HepG2 (cell line): ENCODE measurements around the gene PRPSAP1. TPM values are rescaled to one million over a fixed set of nuclear protein-coding genes. Genes with fewer than 3 reads are reported as not detected.

ENCODE experiments used
- ATAC-seq: fragments of 200-7000 bp; cut with Tn5 transposase; 3 replicates; pipeline ENCODE4 v1.9.1; 2020; ENCODE audit warnings: mild to moderate bottlenecking, moderate library complexity
- BruUV-seq: library from RNA; stranded (reverse); fragments of 400-500 nt; replicated peaks from 2 replicates; lab custom pipeline; 2021; lab: Mats Ljungman, UMichigan
- CTCF ChIA-PET: fragments of 300-600 bp; formaldehyde crosslinking; extraction: SDS; loops from one replicate; lab custom pipeline; 2021; ENCODE audit warnings: low total read pairs, inconsistent platforms, low intra/inter-chr PET ratio; lab: Yijun Ruan, JAX
- POLR2A ChIA-PET: fragments of 350-600 bp; sonication (Branson Sonifier 250); formaldehyde crosslinking; loops from one replicate; lab custom pipeline; 2020; ENCODE audit warnings: antibody characterized with exemption, inconsistent platforms; lab: Yijun Ruan, JAX
- DNase-seq: peaks from one replicate; pipeline ENCODE4 v3.0.0-alpha.2; 2015; ENCODE audit warnings: low spot score
- FAIRE-seq: peaks from 3 replicates; lab custom pipeline; 2011; peaks lifted over from hg19 to GRCh38; lab: Jason Lieb, UNC
- H2AFZ ChIP-seq: one replicate; pipeline ENCODE4 v1.6.1; 2011; ENCODE audit warnings: low read length, inconsistent platforms
- H3K27ac ChIP-seq: fragments of 300-600 bp; 3 replicates; pipeline ENCODE4 v1.8.0; 2011; ENCODE audit warnings: mixed run types, mild to moderate bottlenecking, mixed read lengths, low read length, inconsistent platforms; ENCODE audit not compliant: insufficient read depth; ENCODE audit errors: extremely low read length
- H3K27me3 ChIP-seq, 2 experiments: fragments of 200-600 bp in 1 of 2; 2 replicates in 1 of 2; 3 replicates in 1 of 2; pipeline versions ENCODE4 v1.6.0 to v1.8.0; 2011; ENCODE audit warnings: low read length in 2 of 2, mild to moderate bottlenecking in 2 of 2, moderate library complexity in 2 of 2, inconsistent platforms in 1 of 2; ENCODE audit not compliant: insufficient read depth in 2 of 2, control insufficient read depth in 1 of 2
- H3K36me3 ChIP-seq, 2 experiments: fragments of 200-600 bp in 1 of 2; replicated peaks in 1 of 2; 2 replicates in 1 of 2; 3 replicates in 1 of 2; pipeline versions ENCODE4 v1.5.1 to v1.8.0; 2011; ENCODE audit warnings: low read length in 2 of 2, inconsistent platforms in 1 of 2; ENCODE audit not compliant: insufficient read depth in 2 of 2, control insufficient read depth in 1 of 2
- H3K4me1 ChIP-seq: 2 replicates; pipeline ENCODE4 v1.5.1; 2012; ENCODE audit warnings: low read length, inconsistent platforms; ENCODE audit not compliant: insufficient read depth
- H3K4me2 ChIP-seq: 2 replicates; pipeline ENCODE4 v1.6.0; 2011; ENCODE audit warnings: low read depth, low read length, inconsistent platforms
- H3K4me3 ChIP-seq, 3 experiments: fragments of 200-600 bp in 1 of 3; sonication (generic), shearing (Covaris generic) in 1 of 3; replicated peaks in 1 of 3; 2 replicates each; pipeline ENCODE4 v1.5.1; 2011 to 2016; ENCODE audit warnings: low read length in 3 of 3, inconsistent platforms in 2 of 3, low read depth in 2 of 3, mild to moderate bottlenecking in 2 of 3, control low read depth in 1 of 3, mixed read lengths in 1 of 3; ENCODE audit not compliant: insufficient read depth in 1 of 3
- H3K79me2 ChIP-seq: one replicate; pipeline ENCODE4 v1.6.1; 2011; ENCODE audit warnings: low read length, inconsistent platforms; ENCODE audit not compliant: insufficient read depth
- H3K9ac ChIP-seq: 2 replicates; pipeline ENCODE4 v1.6.0; 2011; ENCODE audit warnings: mild to moderate bottlenecking, low read depth, low read length, inconsistent platforms; ENCODE audit not compliant: insufficient read depth
- H3K9me3 ChIP-seq: 2 replicates; pipeline ENCODE4 v1.5.1; 2012; ENCODE audit warnings: mild to moderate bottlenecking, low read length
- H4K20me1 ChIP-seq: 2 replicates; pipeline ENCODE4 v1.6.0; 2011; ENCODE audit warnings: inconsistent platforms, mild to moderate bottlenecking, low read length, moderate library complexity; ENCODE audit not compliant: insufficient read depth
- EED ChIP-seq: sonication (generic); formaldehyde crosslinking; IDR thresholded peaks from 2 replicates; pipeline ENCODE4 v1.5.0; 2020; ENCODE audit warnings: mild to moderate bottlenecking, missing genetic modification reagents
- GATAD2A ChIP-seq: IDR thresholded peaks from 2 replicates; pipeline ENCODE4 v1.6.1; 2016
- KDM2A ChIP-seq: sonication (generic); formaldehyde crosslinking; IDR thresholded peaks from 2 replicates; pipeline ENCODE4 v1.4.0; 2020; ENCODE audit warnings: low read depth, missing genetic modification reagents, borderline replicate concordance
- MBNL3 ChIP-seq: fragments of 250-450 bp; sonication (Bioruptor Pico); conservative IDR thresholded peaks from 2 replicates; pipeline ENCODE4 v1.8.0; 2022; ENCODE audit warnings: mild to moderate bottlenecking, inconsistent platforms
- MIER3 ChIP-seq: IDR thresholded peaks from 2 replicates; pipeline ENCODE4 v1.6.1; 2016; ENCODE audit warnings: missing compliant biosample characterization, borderline replicate concordance
- MYC ChIP-seq: sonication (generic); formaldehyde crosslinking; IDR thresholded peaks from 2 replicates; pipeline ENCODE4 v1.9.0; 2021; ENCODE audit warnings: missing genetic modification reagents, borderline replicate concordance
- NFKBIZ ChIP-seq: IDR thresholded peaks from 2 replicates; pipeline ENCODE4 v1.6.1; 2018; ENCODE audit warnings: missing genetic modification reagents, missing compliant biosample characterization
- PAF1 ChIP-seq: IDR thresholded peaks from 2 replicates; pipeline ENCODE4 v1.6.1; 2016; ENCODE audit warnings: missing genetic modification reagents, missing compliant biosample characterization
- PCBP1 ChIP-seq: fragments of 200-400 bp; formaldehyde crosslinking; IDR thresholded peaks from 2 replicates; pipeline ENCODE4 v1.6.1; 2017; ENCODE audit warnings: mild to moderate bottlenecking, low read depth, low read length, borderline replicate concordance
- POLR2A ChIP-seq, 2 experiments: IDR thresholded peaks; 2 replicates each; pipeline ENCODE4 v1.6.1; 2011; ENCODE audit warnings: low read depth in 2 of 2, low read length in 2 of 2, mild to moderate bottlenecking in 1 of 2, moderate library complexity in 1 of 2; ENCODE audit not compliant: insufficient read depth in 1 of 2
- SSRP1 ChIP-seq: IDR thresholded peaks from 2 replicates; pipeline ENCODE4 v1.6.1; 2016; ENCODE audit warnings: control low read depth
- TBX3 ChIP-seq: fragments of 450-650 bp; IDR thresholded peaks from 2 replicates; pipeline ENCODE4 v1.6.1; 2017; ENCODE audit warnings: antibody characterized with exemption, mild to moderate bottlenecking, inconsistent platforms, borderline replicate concordance
- TSC22D2 ChIP-seq: sonication (generic); formaldehyde crosslinking; IDR thresholded peaks from 2 replicates; pipeline ENCODE4 v1.5.1; 2020; ENCODE audit warnings: missing genetic modification reagents, mild to moderate bottlenecking, borderline replicate concordance
- ZC3H13 ChIP-seq: sonication (generic); formaldehyde crosslinking; IDR thresholded peaks from 2 replicates; pipeline ENCODE4 v1.8.1; 2023; ENCODE audit warnings: mild to moderate bottlenecking, missing genetic modification reagents, moderate library complexity
- ZNF598 ChIP-seq: sonication (generic); formaldehyde crosslinking; IDR thresholded peaks from 2 replicates; pipeline ENCODE4 v1.5.1; 2020; ENCODE audit warnings: mild to moderate bottlenecking, missing genetic modification reagents, borderline replicate concordance
- WGBS: methylation state at CpG from one replicate; pipeline ENCODE4 v1.1.6; 2017; ENCODE audit warnings: low lambda C conversion rate; 5-methylcytosine and 5-hydroxymethylcytosine counted together
- in situ Hi-C: cut with HindIII; loops from 2 replicates; pipeline ENCODE4 v1.10.0; 2017; ENCODE audit warnings: low pct_unique_long_range_greater_than_20kb; ENCODE audit not compliant: extremely low pct_ligation_motif_present
- intact Hi-C: fragments of 100-400 bp; cut with micrococcal nuclease; formaldehyde crosslinking; loops from one replicate; pipeline ENCODE4 v1.10.0; 2022; ENCODE audit not compliant: unreplicated experiment
- polyA plus RNA-seq, 8 experiments: library from polyadenylated mRNA; depleted of rRNA in 3 of 8; stranded (reverse) in 7 of 8; unstranded in 1 of 8; fragments of >200 nt; fragmentation: Illumina TruSeq in 4 of 8; extraction: Trizol in 4 of 8; gene quantifications; 2 replicates each; pipeline versions ENCODE4 v1.2.1 to v1.2.3, GENCODE V29; 2011 to 2016; ENCODE audit warnings: low read depth in 4 of 8, missing spikeins in 1 of 8, mixed read lengths in 1 of 8; ENCODE audit not compliant: insufficient read depth in 1 of 8
- total RNA-seq, 5 experiments: library from RNA; depleted of rRNA; stranded (reverse); fragments of >200 nt; fragmentation: Illumina TruSeq; extraction: Trizol; gene quantifications; 2 replicates each; pipeline ENCODE4 v1.2.3, GENCODE V29; 2016; ENCODE audit warnings: low read depth in 1 of 5
- TF ChIP-seq, protein P1 (sequence below): sonication (generic); formaldehyde crosslinking; IDR thresholded peaks from 2 replicates; pipeline ENCODE4 v1.8.0; 2022; ENCODE audit warnings: missing genetic modification reagents, mild to moderate bottlenecking, inconsistent platforms, borderline replicate concordance
- TF ChIP-seq, protein P2 (sequence below): sonication (generic); formaldehyde crosslinking; conservative IDR thresholded peaks from 2 replicates; pipeline ENCODE4 v1.8.0; 2022; ENCODE audit warnings: mild to moderate bottlenecking, moderate library complexity, missing genetic modification reagents
- TF ChIP-seq, protein P3 (sequence below): sonication (generic); formaldehyde crosslinking; IDR thresholded peaks from 2 replicates; pipeline ENCODE4 v1.8.1; 2023; ENCODE audit warnings: missing genetic modification reagents, mild to moderate bottlenecking, borderline replicate concordance

Gene PRPSAP1
- total and polyA plus RNA-seq, 2 of the 13 experiments (the other 11 are each of a cell fraction or from before 2014, with no cell fraction given) = 91.1 to 314 TPM

DNA sequence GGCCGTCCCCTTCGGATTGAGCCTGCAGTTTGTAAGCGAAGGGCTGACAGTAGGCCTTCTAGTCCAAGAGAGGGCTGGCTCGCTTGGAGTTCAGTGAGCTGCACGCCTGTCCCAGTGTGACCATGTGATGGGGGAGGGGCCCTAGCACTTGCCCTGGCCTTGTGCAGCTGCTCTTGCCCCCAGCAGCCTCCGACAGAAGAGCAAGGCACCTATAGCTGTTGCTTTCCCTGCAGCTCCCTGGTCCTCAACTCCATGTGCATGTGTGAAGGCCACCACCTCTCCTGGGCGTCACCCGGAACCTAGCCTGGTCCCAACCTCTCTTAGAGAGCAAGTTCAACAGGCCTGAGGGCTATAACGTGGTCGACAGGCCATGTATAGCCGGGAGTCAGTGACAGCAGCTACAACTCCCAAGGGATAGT, 36.3 kb upstream of the PRPSAP1 start (continued):
- TF ChIP-seq POLR2A (IDR thresholded peaks at IDR 0.05; ENCODE audit: insufficient read depth in 1 of 2, low read depth in 2 of 2, low read length in 2 of 2) = 0 out of 4 replicates have a peak, but pooled peaks of 1 of the 2 experiments have one; percentile 16
- TF ChIP-seq TSC22D2 = 0 out of 2 replicates have a peak, but pooled peaks have one; percentile 43
- TF ChIP-seq, protein P1, sequence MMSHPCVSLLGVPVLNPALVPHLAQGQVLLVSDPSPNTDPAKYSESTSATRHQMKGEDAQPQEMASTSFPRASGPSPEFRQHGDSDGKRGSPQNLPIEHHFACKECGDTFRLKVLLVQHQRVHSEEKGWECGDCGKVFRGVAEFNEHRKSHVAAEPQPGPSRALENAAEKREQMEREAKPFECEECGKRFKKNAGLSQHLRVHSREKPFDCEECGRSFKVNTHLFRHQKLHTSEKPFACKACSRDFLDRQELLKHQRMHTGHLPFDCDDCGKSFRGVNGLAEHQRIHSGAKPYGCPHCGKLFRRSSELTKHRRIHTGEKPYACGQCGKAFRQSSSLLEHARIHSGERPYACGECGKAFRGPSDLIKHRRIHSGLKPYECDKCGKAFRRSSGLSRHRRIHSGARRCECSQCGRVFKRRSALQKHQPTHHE (CRISPR knock-in tag) = no peak
- peak; percentile 73; the same call in 1 of the 2 replicates for TF ChIP-seq PAF1 (CRISPR knock-in tag)
- peak; percentile 67; the same call in 1 of the 2 replicates for TF ChIP-seq KDM2A
- peak; percentile 85 for TF ChIP-seq SSRP1
- no peak for TF ChIP-seq MIER3
- TF ChIP-seq, all 625 proteins: peak for 31

DNA sequence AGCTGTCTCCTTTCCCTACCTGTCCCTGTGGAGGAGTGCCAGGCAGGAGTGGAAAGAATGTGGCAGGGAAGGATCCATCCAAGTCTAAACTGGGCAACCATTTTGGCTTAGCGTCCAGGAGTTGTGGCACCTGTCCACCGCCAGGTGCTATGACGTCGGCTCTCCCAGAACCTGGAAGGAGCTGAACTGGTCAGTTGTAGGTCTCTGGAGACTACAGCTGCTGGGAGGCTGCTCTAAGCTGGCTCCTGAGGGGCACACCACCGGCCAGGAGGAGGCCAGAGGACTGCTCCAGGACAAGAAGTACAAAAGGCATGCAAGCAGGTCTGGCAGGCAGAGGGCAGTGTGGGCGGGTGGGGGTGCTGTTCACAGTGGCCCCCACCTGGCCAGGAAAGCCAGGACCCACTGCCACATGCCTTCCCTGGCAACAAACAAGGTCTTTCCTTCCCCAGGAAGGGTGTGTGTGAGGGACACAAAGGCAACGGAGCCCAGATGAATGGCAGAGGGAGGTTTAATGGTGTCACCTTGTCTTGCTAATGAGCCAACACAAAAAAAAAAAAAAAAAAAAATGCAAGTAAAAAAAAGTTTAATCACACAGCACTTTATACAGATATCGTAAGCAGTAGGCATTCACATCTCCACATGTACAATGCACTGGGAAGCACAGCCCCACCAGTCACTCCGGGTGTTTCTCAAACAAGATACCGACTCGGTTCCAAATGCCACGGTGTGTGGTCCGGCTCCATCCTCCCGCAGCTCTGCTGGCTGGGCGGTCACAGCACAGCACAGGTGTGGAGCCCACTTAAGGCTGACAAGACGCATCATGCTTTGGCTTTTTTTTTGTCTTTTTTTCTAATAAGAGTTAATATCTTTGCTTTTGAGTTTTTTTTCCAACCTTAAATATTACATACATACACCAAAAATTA, 35.5 kb upstream of the PRPSAP1 start:
- peaks cover 31% of the 10 kb centered on the region; the same call in 1 of the 2 replicates for H4K20me1 ChIP-seq
- H3K4me1 ChIP-seq = peaks cover 35% of the 10 kb centered on the region
- FAIRE-seq (no peak), ATAC-seq (peak; percentile 7), DNase-seq (peak; percentile 29)
- no peak overlapping the region for H3K4me3 ChIP-seq
- H3K36me3 ChIP-seq = peaks cover 32 to 45% of the 10 kb centered on the region in 2 experiments
- in situ Hi-C loops = loop anchor here (5.0 kb wide), 1 partner anchor 37 kb away; the partner anchor contains the start of gene PRPSAP1
- BruUV-seq = no TSS peak
- ChIA-PET CTCF (no interaction called here), POLR2A (interaction anchor here (0.9 to 20.9 kb wide), 8 partner anchors 9 to 110 kb away, joined by 3 to 1379 read pairs (median 5); partner anchors contain the start of gene PRPSAP1)
- 94% methylated on average over 16 of the region's 16 CpGs for WGBS
- no peaks in the 10 kb centered on the region for H3K27me3 ChIP-seq
- no peak overlapping the region for H3K9ac ChIP-seq
- intact Hi-C loops = loop anchor here (1.0 kb wide), 1 partner anchor 9 kb away; no protein-coding TSS in a partner anchor
- H3K27ac ChIP-seq = peak overlapping the region; percentile 17
- no peaks in the 10 kb centered on the region for H3K9me3 ChIP-seq
- peaks cover 28% of the 10 kb centered on the region for H3K79me2 ChIP-seq
- no peak overlapping the region for H2AFZ ChIP-seq
- H3K4me2 ChIP-seq = no peak overlapping the region
- TF ChIP-seq, protein P2, sequence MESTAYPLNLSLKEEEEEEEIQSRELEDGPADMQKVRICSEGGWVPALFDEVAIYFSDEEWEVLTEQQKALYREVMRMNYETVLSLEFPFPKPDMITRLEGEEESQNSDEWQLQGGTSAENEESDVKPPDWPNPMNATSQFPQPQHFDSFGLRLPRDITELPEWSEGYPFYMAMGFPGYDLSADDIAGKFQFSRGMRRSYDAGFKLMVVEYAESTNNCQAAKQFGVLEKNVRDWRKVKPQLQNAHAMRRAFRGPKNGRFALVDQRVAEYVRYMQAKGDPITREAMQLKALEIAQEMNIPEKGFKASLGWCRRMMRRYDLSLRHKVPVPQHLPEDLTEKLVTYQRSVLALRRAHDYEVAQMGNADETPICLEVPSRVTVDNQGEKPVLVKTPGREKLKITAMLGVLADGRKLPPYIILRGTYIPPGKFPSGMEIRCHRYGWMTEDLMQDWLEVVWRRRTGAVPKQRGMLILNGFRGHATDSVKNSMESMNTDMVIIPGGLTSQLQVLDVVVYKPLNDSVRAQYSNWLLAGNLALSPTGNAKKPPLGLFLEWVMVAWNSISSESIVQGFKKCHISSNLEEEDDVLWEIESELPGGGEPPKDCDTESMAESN = no peak
- TF ChIP-seq ZC3H13 (CRISPR knock-in tag) (no peak; the same call in none of the 2 replicates), GATAD2A (CRISPR knock-in tag) (0 out of 2 replicates have a peak, but pooled peaks have one; percentile 15), NFKBIZ (CRISPR knock-in tag) (no peak), EED (CRISPR knock-in tag) (no peak), TBX3 (no peak), MYC (no peak), PCBP1 (no peak), ZNF598 (CRISPR knock-in tag) (peak; percentile 4; the same call in 1 of the 2 replicates), MBNL3 (no peak)
- TF ChIP-seq, protein P3, sequence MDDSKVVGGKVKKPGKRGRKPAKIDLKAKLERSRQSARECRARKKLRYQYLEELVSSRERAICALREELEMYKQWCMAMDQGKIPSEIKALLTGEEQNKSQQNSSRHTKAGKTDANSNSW (CRISPR knock-in tag) = no peak
